GM23338 (cell line): ENCODE results near the gene ACSL6. TPM values are rescaled to one million over a fixed set of nuclear protein-coding genes. Genes with fewer than 3 reads are reported as not detected.

Source experiments
- ATAC-seq: fragments of 200-7000 bp; cut with Tn5 transposase; 3 replicates; pipeline ENCODE4 v1.9.1; 2020
- DNase-seq: peaks from one replicate; pipeline ENCODE4 v3.0.0-alpha.2; 2015; ENCODE audit warnings: low spot score
- H2AFZ ChIP-seq: fragments of 200-600 bp; sonication (generic); 2 replicates; pipeline ENCODE4 v1.8.0; 2016; ENCODE audit warnings: antibody characterized with exemption, mild to moderate bottlenecking, moderate library complexity
- H3F3A ChIP-seq: fragments of 200-600 bp; sonication (generic); replicated peaks from 2 replicates; pipeline ENCODE4 v1.8.0; 2017; ENCODE audit warnings: antibody characterized with exemption, mixed run types, low read depth
- H3K27ac ChIP-seq: fragments of 200-600 bp; sonication (generic); 2 replicates; pipeline ENCODE4 v1.6.1; 2016; ENCODE audit warnings: low read depth
- H3K27me3 ChIP-seq: fragments of 200-600 bp; sonication (generic); 2 replicates; pipeline ENCODE4 v1.8.0; 2016; ENCODE audit warnings: mild to moderate bottlenecking, mixed run types, moderate library complexity; ENCODE audit not compliant: insufficient read depth
- H3K36me3 ChIP-seq: fragments of 200-600 bp; sonication (generic); 2 replicates; pipeline ENCODE4 v1.8.0; 2016; ENCODE audit warnings: mild to moderate bottlenecking; ENCODE audit not compliant: insufficient read depth
- H3K4me1 ChIP-seq: fragments of 200-600 bp; sonication (generic); 2 replicates; pipeline ENCODE4 v1.8.0; 2016; ENCODE audit warnings: mild to moderate bottlenecking, moderate library complexity; ENCODE audit not compliant: insufficient read depth
- H3K4me2 ChIP-seq: fragments of 200-600 bp; sonication (generic); 2 replicates; pipeline ENCODE4 v1.7.1; 2017; ENCODE audit warnings: mixed run types
- H3K4me3 ChIP-seq: fragments of 200-600 bp; sonication (generic); 2 replicates; pipeline ENCODE4 v1.6.1; 2016; ENCODE audit warnings: mixed run types
- H3K79me2 ChIP-seq: fragments of 200-600 bp; sonication (generic); replicated peaks from 2 replicates; pipeline ENCODE4 v1.8.0; 2017; ENCODE audit warnings: mild to moderate bottlenecking; ENCODE audit not compliant: insufficient read depth
- H3K9me2 ChIP-seq: fragments of 200-600 bp; sonication (generic); 2 replicates; pipeline ENCODE4 v1.8.0; 2017; ENCODE audit not compliant: insufficient read depth
- H4K20me1 ChIP-seq: fragments of 200-600 bp; sonication (generic); replicated peaks from 2 replicates; pipeline ENCODE4 v1.8.0; 2017; ENCODE audit warnings: mild to moderate bottlenecking; ENCODE audit not compliant: insufficient read depth
- H3K27ac Mint-ChIP-seq: 2 replicates; pipeline ENCODE4 v1.8.0; 2020; ENCODE audit warnings: inconsistent platforms, mild to moderate bottlenecking, moderate library complexity, mixed read lengths
- H3K27me3 Mint-ChIP-seq: 3 replicates; pipeline ENCODE4 v1.8.0; 2022; ENCODE audit warnings: low read depth, mild to moderate bottlenecking, moderate library complexity, mixed read lengths, inconsistent platforms; ENCODE audit not compliant: insufficient read depth, poor library complexity
- H3K36me3 Mint-ChIP-seq: 3 replicates; pipeline ENCODE4 v1.8.0; 2021; ENCODE audit warnings: low read depth, mild to moderate bottlenecking, inconsistent platforms, moderate library complexity, mixed read lengths
- H3K4me1 Mint-ChIP-seq: 3 replicates; pipeline ENCODE4 v1.8.0; 2020; ENCODE audit warnings: mild to moderate bottlenecking, inconsistent platforms, mixed read lengths
- H3K4me3 Mint-ChIP-seq: 3 replicates; pipeline ENCODE4 v1.8.0; 2021; ENCODE audit warnings: moderate library complexity, mild to moderate bottlenecking, inconsistent platforms, mixed read lengths
- H3K9me3 Mint-ChIP-seq: 3 replicates; pipeline ENCODE4 v1.8.0; 2020; ENCODE audit warnings: moderate library complexity, mild to moderate bottlenecking, inconsistent platforms, mixed read lengths
- EZH2 ChIP-seq: fragments of 200-600 bp; sonication (generic); IDR thresholded peaks from one replicate; pipeline ENCODE4 v1.8.0; 2017; ENCODE audit warnings: antibody characterized with exemption, mild to moderate bottlenecking, low read depth; ENCODE audit not compliant: unreplicated experiment
- EZH2phosphoT487 ChIP-seq: fragments of 200-600 bp; sonication (generic); IDR thresholded peaks from one replicate; pipeline ENCODE4 v1.8.1; 2018; ENCODE audit warnings: antibody characterized with exemption; ENCODE audit not compliant: unreplicated experiment
- JUNB ChIP-seq: IDR thresholded peaks from one replicate; pipeline ENCODE4 v1.6.1; 2016; ENCODE audit warnings: antibody characterized with exemption; ENCODE audit not compliant: unreplicated experiment
- POLR2AphosphoS5 ChIP-seq: IDR thresholded peaks from 2 replicates; pipeline ENCODE4 v1.6.1; 2016; ENCODE audit warnings: antibody characterized with exemption, low read depth
- STAT1 ChIP-seq: IDR thresholded peaks from one replicate; pipeline ENCODE4 v1.6.1; 2016; ENCODE audit warnings: antibody characterized with exemption; ENCODE audit not compliant: unreplicated experiment
- ZNF114 ChIP-seq: fragments of 250-450 bp; sonication (Bioruptor Pico); IDR thresholded peaks from 2 replicates; pipeline ENCODE4 v1.5.0; 2020; ENCODE audit warnings: mild to moderate bottlenecking, moderate library complexity
- ZNF331 ChIP-seq: fragments of 250-450 bp; sonication (Bioruptor Pico); IDR thresholded peaks from 2 replicates; pipeline ENCODE4 v1.5.0; 2020; ENCODE audit warnings: low read depth, mild to moderate bottlenecking, moderate library complexity
- polyA plus RNA-seq: library from polyadenylated mRNA; unstranded; fragments of >200 nt; fragmentation: Nextera tagmentation; extraction: Ambion mirVana; gene quantifications from 2 replicates; pipeline ENCODE4 v1.2.1, GENCODE V29; 2016
- total RNA-seq: library from RNA; depleted of rRNA; stranded (reverse); fragments of >200 nt; shearing (Covaris generic); gene quantifications from 2 replicates; pipeline ENCODE4 v1.2.3, GENCODE V29; 2014
- TF ChIP-seq, protein P1 (sequence below): IDR thresholded peaks from one replicate; pipeline ENCODE4 v1.6.1; 2018; ENCODE audit warnings: antibody characterized with exemption; ENCODE audit not compliant: unreplicated experiment
- TF ChIP-seq, protein P2 (sequence below), 2 experiments: fragments of 200-600 bp in 1 of 2; sonication (generic) in 1 of 2; conservative IDR thresholded peaks; 2 replicates each; pipeline versions ENCODE4 v1.5.1 to v1.6.1; 2016 to 2017; ENCODE audit warnings: antibody characterized with exemption in 2 of 2, low read depth in 2 of 2, mild to moderate bottlenecking in 2 of 2, moderate library complexity in 1 of 2
- TF ChIP-seq, protein P3 (sequence below): IDR thresholded peaks from 2 replicates; pipeline ENCODE4 v1.6.1; 2016; ENCODE audit warnings: antibody characterized with exemption

ACSL6 gene
- total and polyA plus RNA-seq, 2 experiments from 2014 or later = 0.76 to 3.6 TPM

GRCh38 chr5:132050136-132050535 lies 38.7 kb upstream of the ACSL6 start:
- TF ChIP-seq ZNF114 (CRISPR knock-in tag) (no peak), EZH2phosphoT487 (no peak), EZH2 (no peak), POLR2AphosphoS5 (no peak), ZNF331 (CRISPR knock-in tag) (no peak), JUNB (no peak), STAT1 (no peak)
- TF ChIP-seq, protein P1, sequence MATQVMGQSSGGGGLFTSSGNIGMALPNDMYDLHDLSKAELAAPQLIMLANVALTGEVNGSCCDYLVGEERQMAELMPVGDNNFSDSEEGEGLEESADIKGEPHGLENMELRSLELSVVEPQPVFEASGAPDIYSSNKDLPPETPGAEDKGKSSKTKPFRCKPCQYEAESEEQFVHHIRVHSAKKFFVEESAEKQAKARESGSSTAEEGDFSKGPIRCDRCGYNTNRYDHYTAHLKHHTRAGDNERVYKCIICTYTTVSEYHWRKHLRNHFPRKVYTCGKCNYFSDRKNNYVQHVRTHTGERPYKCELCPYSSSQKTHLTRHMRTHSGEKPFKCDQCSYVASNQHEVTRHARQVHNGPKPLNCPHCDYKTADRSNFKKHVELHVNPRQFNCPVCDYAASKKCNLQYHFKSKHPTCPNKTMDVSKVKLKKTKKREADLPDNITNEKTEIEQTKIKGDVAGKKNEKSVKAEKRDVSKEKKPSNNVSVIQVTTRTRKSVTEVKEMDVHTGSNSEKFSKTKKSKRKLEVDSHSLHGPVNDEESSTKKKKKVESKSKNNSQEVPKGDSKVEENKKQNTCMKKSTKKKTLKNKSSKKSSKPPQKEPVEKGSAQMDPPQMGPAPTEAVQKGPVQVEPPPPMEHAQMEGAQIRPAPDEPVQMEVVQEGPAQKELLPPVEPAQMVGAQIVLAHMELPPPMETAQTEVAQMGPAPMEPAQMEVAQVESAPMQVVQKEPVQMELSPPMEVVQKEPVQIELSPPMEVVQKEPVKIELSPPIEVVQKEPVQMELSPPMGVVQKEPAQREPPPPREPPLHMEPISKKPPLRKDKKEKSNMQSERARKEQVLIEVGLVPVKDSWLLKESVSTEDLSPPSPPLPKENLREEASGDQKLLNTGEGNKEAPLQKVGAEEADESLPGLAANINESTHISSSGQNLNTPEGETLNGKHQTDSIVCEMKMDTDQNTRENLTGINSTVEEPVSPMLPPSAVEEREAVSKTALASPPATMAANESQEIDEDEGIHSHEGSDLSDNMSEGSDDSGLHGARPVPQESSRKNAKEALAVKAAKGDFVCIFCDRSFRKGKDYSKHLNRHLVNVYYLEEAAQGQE = no peak
- TF ChIP-seq, protein P2, sequence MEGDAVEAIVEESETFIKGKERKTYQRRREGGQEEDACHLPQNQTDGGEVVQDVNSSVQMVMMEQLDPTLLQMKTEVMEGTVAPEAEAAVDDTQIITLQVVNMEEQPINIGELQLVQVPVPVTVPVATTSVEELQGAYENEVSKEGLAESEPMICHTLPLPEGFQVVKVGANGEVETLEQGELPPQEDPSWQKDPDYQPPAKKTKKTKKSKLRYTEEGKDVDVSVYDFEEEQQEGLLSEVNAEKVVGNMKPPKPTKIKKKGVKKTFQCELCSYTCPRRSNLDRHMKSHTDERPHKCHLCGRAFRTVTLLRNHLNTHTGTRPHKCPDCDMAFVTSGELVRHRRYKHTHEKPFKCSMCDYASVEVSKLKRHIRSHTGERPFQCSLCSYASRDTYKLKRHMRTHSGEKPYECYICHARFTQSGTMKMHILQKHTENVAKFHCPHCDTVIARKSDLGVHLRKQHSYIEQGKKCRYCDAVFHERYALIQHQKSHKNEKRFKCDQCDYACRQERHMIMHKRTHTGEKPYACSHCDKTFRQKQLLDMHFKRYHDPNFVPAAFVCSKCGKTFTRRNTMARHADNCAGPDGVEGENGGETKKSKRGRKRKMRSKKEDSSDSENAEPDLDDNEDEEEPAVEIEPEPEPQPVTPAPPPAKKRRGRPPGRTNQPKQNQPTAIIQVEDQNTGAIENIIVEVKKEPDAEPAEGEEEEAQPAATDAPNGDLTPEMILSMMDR (conservative IDR thresholded peaks at IDR 0.05; ENCODE audit: low read depth in 2 of 2) = no peak
- TF ChIP-seq, protein P3, sequence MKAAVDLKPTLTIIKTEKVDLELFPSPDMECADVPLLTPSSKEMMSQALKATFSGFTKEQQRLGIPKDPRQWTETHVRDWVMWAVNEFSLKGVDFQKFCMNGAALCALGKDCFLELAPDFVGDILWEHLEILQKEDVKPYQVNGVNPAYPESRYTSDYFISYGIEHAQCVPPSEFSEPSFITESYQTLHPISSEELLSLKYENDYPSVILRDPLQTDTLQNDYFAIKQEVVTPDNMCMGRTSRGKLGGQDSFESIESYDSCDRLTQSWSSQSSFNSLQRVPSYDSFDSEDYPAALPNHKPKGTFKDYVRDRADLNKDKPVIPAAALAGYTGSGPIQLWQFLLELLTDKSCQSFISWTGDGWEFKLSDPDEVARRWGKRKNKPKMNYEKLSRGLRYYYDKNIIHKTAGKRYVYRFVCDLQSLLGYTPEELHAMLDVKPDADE = no peak
- ATAC-seq = no peak
- DNase-seq = no peak

More at GRCh38 chr5:132050136-132050535, 38.7 kb upstream of the ACSL6 start:
- 0 out of 2 replicates have a peak, but pooled peaks cover 14% of the 10 kb centered on the region for H3K4me1 ChIP-seq
- no peak overlapping the region for H3K4me3 ChIP-seq
- H3K9me2 ChIP-seq = no peaks in the 10 kb centered on the region
- no peak overlapping the region for H3K27ac ChIP-seq
- no peak overlapping the region for H3K4me2 ChIP-seq
- H3K79me2 ChIP-seq = no peaks in the 10 kb centered on the region
- Mint-ChIP-seq H3K36me3 (no peaks in the 10 kb centered on the region), H3K27me3 (no peaks in the 10 kb centered on the region), H3K9me3 (no peaks in the 10 kb centered on the region), H3K27ac (no peak overlapping the region), H3K4me1 (peaks cover 15% of the 10 kb centered on the region), H3K4me3 (no peak overlapping the region)
- H3K36me3 ChIP-seq = no peaks in the 10 kb centered on the region; the same call in 1 of the 2 replicates
- H3K27me3 ChIP-seq = no peaks in the 10 kb centered on the region
- H2AFZ ChIP-seq = no peak overlapping the region
- no peaks in the 10 kb centered on the region for H4K20me1 ChIP-seq
- no peaks in the 10 kb centered on the region for H3F3A ChIP-seq
